GM12878 (cell line): ENCODE results near the gene EXOC4. TPM values are rescaled to one million over a fixed set of nuclear protein-coding genes. Genes with fewer than 3 reads are reported as not detected.

ENCODE experiments used
- ATAC-seq: fragments of 200-7000 bp; cut with Tn5 transposase; 3 replicates; pipeline ENCODE4 v1.9.1; 2020; ENCODE audit warnings: mild to moderate bottlenecking, moderate library complexity
- BruUV-seq: library from RNA; stranded (reverse); fragments of 400-500 nt; replicated peaks from 2 replicates; lab custom pipeline; 2021; lab: Mats Ljungman, UMichigan
- CTCF ChIA-PET: fragments of 300-600 bp; sonication (Branson Sonifier 250); formaldehyde crosslinking; extraction: SDS; loops from one replicate; lab custom pipeline; 2021; ENCODE audit warnings: inconsistent platforms; lab: Yijun Ruan, JAX
- POLR2A ChIA-PET: fragments of 350-600 bp; formaldehyde crosslinking; extraction: SDS; loops from one replicate; lab custom pipeline; 2021; ENCODE audit warnings: inconsistent platforms; lab: Charles Lee
- RAD21 ChIA-PET: fragments of 300-600 bp; sonication (Branson Sonifier 250); formaldehyde crosslinking; loops from one replicate; lab custom pipeline; 2023; ENCODE audit warnings: antibody characterized with exemption; ENCODE audit not compliant: unreplicated experiment; lab: Charles Lee
- SMC1A ChIA-PET: fragments of 300-600 bp; sonication (Branson Sonifier 250); formaldehyde crosslinking; loops from one replicate; lab custom pipeline; 2023; ENCODE audit not compliant: unreplicated experiment, uncharacterized antibody; lab: Charles Lee
- DNase-seq: peaks from one replicate; pipeline ENCODE4 v3.0.0-alpha.2; 2011; ENCODE audit warnings: low read depth, low spot score
- FAIRE-seq: peaks from 3 replicates; lab custom pipeline; 2011; peaks lifted over from hg19 to GRCh38; lab: Jason Lieb, UNC
- H2AFZ ChIP-seq: 2 replicates; pipeline ENCODE4 v1.6.0; 2011; ENCODE audit warnings: low read depth, low read length, control low read depth; ENCODE audit not compliant: control insufficient read depth
- H3K27ac ChIP-seq: 2 replicates; pipeline ENCODE4 v1.5.1; 2011; ENCODE audit warnings: control low read depth; ENCODE audit not compliant: control insufficient read depth, insufficient read depth
- H3K27me3 ChIP-seq, 2 experiments: replicated peaks in 1 of 2; 2 replicates each; pipeline versions ENCODE4 v1.6.0 to v1.6.1; 2011; ENCODE audit warnings: low read length in 1 of 2; ENCODE audit not compliant: control insufficient read depth in 2 of 2, insufficient read depth in 2 of 2
- H3K36me3 ChIP-seq, 2 experiments: 2 replicates each; pipeline ENCODE4 v1.5.1; 2011; ENCODE audit warnings: low read length in 1 of 2; ENCODE audit not compliant: control insufficient read depth in 2 of 2, insufficient read depth in 2 of 2
- H3K4me1 ChIP-seq: 2 replicates; pipeline ENCODE4 v1.6.1; 2011; ENCODE audit warnings: mild to moderate bottlenecking, low read length, moderate library complexity, mixed read lengths; ENCODE audit not compliant: control insufficient read depth, insufficient read depth
- H3K4me2 ChIP-seq: 2 replicates; pipeline ENCODE4 v1.6.0; 2011; ENCODE audit warnings: control low read depth; ENCODE audit not compliant: control insufficient read depth, insufficient read depth
- H3K4me3 ChIP-seq: fragments of 200-600 bp; sonication (generic); 2 replicates; pipeline ENCODE4 v1.5.1; 2016
- H3K79me2 ChIP-seq: 2 replicates; pipeline ENCODE4 v1.6.0; 2011; ENCODE audit warnings: low read length; ENCODE audit not compliant: control insufficient read depth, insufficient read depth
- H3K9ac ChIP-seq: 2 replicates; pipeline ENCODE4 v1.8.0; 2011; ENCODE audit warnings: low read length, control low read depth, mixed read lengths; ENCODE audit not compliant: control insufficient read depth, insufficient read depth
- H3K9me3 ChIP-seq: replicated peaks from 3 replicates; pipeline ENCODE4 v1.5.1; 2011; ENCODE audit warnings: mild to moderate bottlenecking, low read length; ENCODE audit not compliant: control insufficient read depth, insufficient read depth
- H4K20me1 ChIP-seq: 2 replicates; pipeline ENCODE4 v1.6.0; 2011; ENCODE audit not compliant: control insufficient read depth, insufficient read depth
- BHLHE40 ChIP-seq, 2 experiments: fragments of 450-650 bp in 1 of 2; IDR thresholded peaks; 2 replicates each; pipeline ENCODE4 v1.6.1; 2011 to 2017; ENCODE audit warnings: low read depth in 2 of 2, borderline replicate concordance in 1 of 2, improper control_type of control experiment in 1 of 2, low read length in 1 of 2, mild to moderate bottlenecking in 1 of 2
- CUX1 ChIP-seq: IDR thresholded peaks from 2 replicates; pipeline ENCODE4 v1.6.1; 2012; ENCODE audit warnings: improper control_type of control experiment, low read depth, low read length; ENCODE audit not compliant: insufficient replicate concordance
- NKRF ChIP-seq: fragments of 450-650 bp; conservative IDR thresholded peaks from 2 replicates; pipeline ENCODE4 v1.6.1; 2017; ENCODE audit warnings: mild to moderate bottlenecking, moderate library complexity
- NR2C1 ChIP-seq: fragments of 450-650 bp; IDR thresholded peaks from 2 replicates; pipeline ENCODE4 v1.6.1; 2017; ENCODE audit warnings: antibody characterized with exemption, mild to moderate bottlenecking, moderate library complexity
- SP1 ChIP-seq: IDR thresholded peaks from one replicate; pipeline ENCODE4 v1.6.1; 2011; ENCODE audit warnings: low read depth, low read length
- USF2 ChIP-seq: IDR thresholded peaks from 2 replicates; pipeline ENCODE4 v1.6.1; 2011; ENCODE audit warnings: low read depth, low read length, improper control_type of control experiment, borderline replicate concordance
- WGBS: methylation state at CpG from one replicate; pipeline ENCODE4 v1.1.6; 2016; ENCODE audit warnings: low lambda C conversion rate; ENCODE audit not compliant: insufficient replicate concordance, insufficient coverage; ENCODE audit errors: missing lambda C conversion rate; 5-methylcytosine and 5-hydroxymethylcytosine counted together
- in situ Hi-C: fragments of 300-500 bp; cut with MboI; formaldehyde crosslinking; loops from 9 replicates; pipeline ENCODE4 v1.14.3; 2018; ENCODE audit warnings: mixed read lengths
- intact Hi-C: fragments of 100-400 bp; cut with micrococcal nuclease; formaldehyde crosslinking; loops from one replicate; pipeline ENCODE4 v1.14.2; 2022; ENCODE audit not compliant: unreplicated experiment
- polyA plus RNA-seq, 11 experiments: library from polyadenylated mRNA; depleted of rRNA in 4 of 11; unstranded in 6 of 11; stranded (reverse) in 5 of 11; fragments of >200 nt; fragmentation: Nextera tagmentation in 4 of 11; fragmentation: Illumina TruSeq in 1 of 11; extraction: Ambion mirVana in 4 of 11; extraction: Trizol in 1 of 11; gene quantifications; 1 replicate in 1 of 11; 2 replicates in 10 of 11; pipeline versions ENCODE4 v1.2.1 to v1.2.3, GENCODE V29; 2011 to 2016; ENCODE audit warnings: inconsistent platforms in 2 of 11, missing spikeins in 2 of 11, low read depth in 1 of 11
- total RNA-seq, 4 experiments: library from RNA; depleted of rRNA in 3 of 4; stranded (reverse); fragments of >200 nt in 3 of 4; fragmentation: Illumina TruSeq in 1 of 4; extraction: Trizol in 1 of 4; gene quantifications; 2 replicates each; pipeline versions ENCODE4 v1.2.1 to v1.2.3, GENCODE V29; 2013 to 2021

Gene EXOC4
- total and polyA plus RNA-seq, 10 of the 15 experiments (the other 5 are each of a cell fraction or from before 2014, with no cell fraction given) = 13.2 to 44.5 (median 29.6) TPM

GRCh38 chr7:133314084-133314483, 61.2 kb downstream of the EXOC4 start:
- H3K4me1 ChIP-seq = peaks cover 3% of the 10 kb centered on the region; the same call in 1 of the 2 replicates
- no peak overlapping the region for H3K9ac ChIP-seq
- H3K27ac ChIP-seq = no peak overlapping the region
- H3K4me2 ChIP-seq = no peak overlapping the region
- BruUV-seq = no TSS peak
- no peaks in the 10 kb centered on the region for H4K20me1 ChIP-seq
- DNase-seq = no peak
- CTCF ChIA-PET = interaction anchor here (1.2 to 1.8 kb wide), 2 partner anchors 16 to 30 kb away, joined by 3 to 6 read pairs; no protein-coding TSS in a partner anchor
- no peaks in the 10 kb centered on the region for H3K27me3 ChIP-seq
- POLR2A ChIA-PET = no interaction called here
- intact Hi-C loops = no loop called here
- WGBS = 100% methylated on average over 1 of the region's 1 CpG
- no peaks in the 10 kb centered on the region for H3K79me2 ChIP-seq
- RAD21 ChIA-PET = interaction anchor here (0.6 kb wide), 1 partner anchor 1110 kb away, joined by 3 read pairs; no protein-coding TSS in a partner anchor
- no peak for FAIRE-seq
- no peak for ATAC-seq
- SMC1A ChIA-PET = interaction anchor here (0.8 to 1.5 kb wide), 5 partner anchors 13 to 120 kb away, joined by 3 to 4 read pairs (median 3); no protein-coding TSS in a partner anchor
- peaks cover 0 to 3% of the 10 kb centered on the region in 2 experiments; a peak in 1 of 4 replicates for H3K36me3 ChIP-seq
- H2AFZ ChIP-seq = no peak overlapping the region
- no peaks in the 10 kb centered on the region for H3K9me3 ChIP-seq
- TF ChIP-seq NR2C1 = no peak
- TF ChIP-seq USF2 = no peak
- TF ChIP-seq, all 136 proteins: peak for 0
- H3K4me3 ChIP-seq = no peak overlapping the region
- in situ Hi-C loops = no loop called here

DNA sequence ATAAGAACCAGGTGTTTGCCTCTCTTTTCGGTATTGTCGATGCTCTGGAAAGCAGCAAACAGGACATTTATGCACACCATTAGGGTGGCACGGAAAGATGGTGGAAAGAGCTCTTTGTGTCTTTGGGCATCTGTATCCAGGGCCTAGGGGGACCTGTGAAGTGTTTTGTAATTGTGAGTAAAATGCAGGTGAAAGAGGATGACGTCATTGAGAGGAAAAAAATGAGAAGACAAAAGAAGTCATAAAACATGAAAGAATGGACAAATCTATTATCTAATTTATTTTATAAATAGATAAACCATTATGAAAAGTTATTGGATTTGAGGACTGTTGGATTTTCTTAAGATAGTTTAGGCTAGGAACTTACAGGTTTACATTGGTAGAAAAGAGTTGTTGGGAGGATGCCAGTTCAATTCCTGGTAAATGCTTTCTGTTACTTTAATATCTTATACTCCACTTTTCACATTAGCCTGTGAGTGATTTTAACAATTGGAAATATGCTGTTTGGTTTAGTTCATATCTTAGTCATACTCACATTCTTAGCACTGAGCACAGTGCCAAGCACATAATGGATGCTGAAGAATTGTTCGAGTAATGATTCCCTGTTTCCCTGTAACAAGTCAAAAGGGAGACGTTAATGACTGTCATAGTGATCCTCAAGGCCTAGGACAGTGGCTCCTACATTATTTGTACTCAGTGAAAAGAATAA, 62.6 kb downstream of the EXOC4 start:
- peaks cover 0 to 3% of the 10 kb centered on the region in 2 experiments; a peak in 1 of 4 replicates for H3K36me3 ChIP-seq
- ChIA-PET CTCF (no interaction called here), RAD21 (no interaction called here), SMC1A (no interaction called here), POLR2A (no interaction called here)
- DNase-seq (no peak), ATAC-seq (no peak), FAIRE-seq (no peak)
- H3K27me3 ChIP-seq = no peaks in the 10 kb centered on the region
- H4K20me1 ChIP-seq = no peaks in the 10 kb centered on the region
- intact Hi-C loops (no loop called here), in situ Hi-C loops (no loop called here)
- 93% methylated on average over 6 of the region's 6 CpGs for WGBS
- no peak overlapping the region for H3K9ac ChIP-seq
- no peaks in the 10 kb centered on the region for H3K79me2 ChIP-seq
- no peak overlapping the region for H2AFZ ChIP-seq
- H3K9me3 ChIP-seq = no peaks in the 10 kb centered on the region; the same call in 2 of the 3 replicates
- no TSS peak for BruUV-seq
- no peak overlapping the region for H3K4me2 ChIP-seq
- H3K4me1 ChIP-seq = no peaks in the 10 kb centered on the region
- H3K27ac ChIP-seq = no peak overlapping the region
- no peak overlapping the region for H3K4me3 ChIP-seq
- TF ChIP-seq NKRF (no peak), SP1 (no peak), CUX1 (no peak), BHLHE40 (IDR thresholded peaks at IDR 0.05; ENCODE audit: borderline replicate concordance in 1 of 2, low read depth in 2 of 2, low read length in 1 of 2) (no peak)
